ENCODE results near the gene LOX. TPM values are rescaled to one million over a fixed set of nuclear protein-coding genes. Genes with fewer than 3 reads are reported as not detected.

The LOX gene
- total RNA-seq, 1 experiment from 2014 or later = 10.2 TPM

- DNase-seq (ENCODE audit: low read depth) = no peak
These were observed 23.8 kb downstream of the LOX start for GRCh38 chr5:122054266-122054665.

GRCh38 chr5:122053181-122054109, 24.6 kb downstream of the LOX start:
- no peak for DNase-seq (ENCODE audit: low read depth)

GRCh38 chr5:122051569-122051968, 26.5 kb downstream of the LOX start:
- no peak for DNase-seq (ENCODE audit: low read depth)

- no peak for DNase-seq (ENCODE audit: low read depth)
These were observed 27.1 kb downstream of the LOX start for GRCh38 chr5:122050959-122051358.

GRCh38 chr5:122040636-122041302, 37.3 kb downstream of the LOX start:
- DNase-seq (ENCODE audit: low read depth) = no peak

- no peak for DNase-seq (ENCODE audit: low read depth)
These were observed 41.7 kb downstream of the LOX start for GRCh38 chr5:122036326-122036725.

GRCh38 chr5:122035913-122036312, 42.1 kb downstream of the LOX start:
- DNase-seq (ENCODE audit: low read depth) = no peak

GRCh38 chr5:122031836-122032235, 46.2 kb downstream of the LOX start:
- no peak for DNase-seq (ENCODE audit: low read depth)

GRCh38 chr5:122030251-122030650, 47.8 kb downstream of the LOX start:
- no peak for DNase-seq (ENCODE audit: low read depth)

GRCh38 chr5:122029818-122030217, 48.2 kb downstream of the LOX start:
- DNase-seq (ENCODE audit: low read depth) = no peak

- no peak for DNase-seq (ENCODE audit: low read depth)
These were observed 55.1 kb downstream of the LOX start for GRCh38 chr5:122022966-122023365.

GRCh38 chr5:122019919-122020590, 58.0 kb downstream of the LOX start:
- DNase-seq (ENCODE audit: low read depth) = no peak

GRCh38 chr5:122015471-122015870, 62.6 kb downstream of the LOX start:
- no peak for DNase-seq (ENCODE audit: low read depth)

- no peak for DNase-seq (ENCODE audit: low read depth)
These were observed 63.7 kb downstream of the LOX start for GRCh38 chr5:122014236-122014935.

Other genes starting within 250 kb of the LOX start
- not detected in 2 replicates for gene FTMT, start 226.4 kb downstream of the LOX start, total RNA-seq (2014; rRNA removed; shearing (Covaris generic))
- gene SRFBP1, start 116.3 kb downstream of the LOX start, total RNA-seq (2014; rRNA removed; shearing (Covaris generic)) = 15.6 and 16.5 TPM in 2 replicates
- 0.08 TPM in 1 of 2 replicates, not detected in the other for gene ZNF474, start 51.3 kb upstream of the LOX start, total RNA-seq (2014; rRNA removed; shearing (Covaris generic))
- 3.6 and 6.5 TPM in 2 replicates for gene SNCAIP, start 234.0 kb upstream of the LOX start, total RNA-seq (2014; rRNA removed; shearing (Covaris generic))